ENCODE results near the gene ANKS6.

GRCh38 chr9:98786750-98787510 lies 9.4 kb downstream of the ANKS6 start:
- no peak for TF ChIP-seq POLR2A (IDR thresholded peaks at IDR 0.05)
- TF ChIP-seq, protein P1, sequence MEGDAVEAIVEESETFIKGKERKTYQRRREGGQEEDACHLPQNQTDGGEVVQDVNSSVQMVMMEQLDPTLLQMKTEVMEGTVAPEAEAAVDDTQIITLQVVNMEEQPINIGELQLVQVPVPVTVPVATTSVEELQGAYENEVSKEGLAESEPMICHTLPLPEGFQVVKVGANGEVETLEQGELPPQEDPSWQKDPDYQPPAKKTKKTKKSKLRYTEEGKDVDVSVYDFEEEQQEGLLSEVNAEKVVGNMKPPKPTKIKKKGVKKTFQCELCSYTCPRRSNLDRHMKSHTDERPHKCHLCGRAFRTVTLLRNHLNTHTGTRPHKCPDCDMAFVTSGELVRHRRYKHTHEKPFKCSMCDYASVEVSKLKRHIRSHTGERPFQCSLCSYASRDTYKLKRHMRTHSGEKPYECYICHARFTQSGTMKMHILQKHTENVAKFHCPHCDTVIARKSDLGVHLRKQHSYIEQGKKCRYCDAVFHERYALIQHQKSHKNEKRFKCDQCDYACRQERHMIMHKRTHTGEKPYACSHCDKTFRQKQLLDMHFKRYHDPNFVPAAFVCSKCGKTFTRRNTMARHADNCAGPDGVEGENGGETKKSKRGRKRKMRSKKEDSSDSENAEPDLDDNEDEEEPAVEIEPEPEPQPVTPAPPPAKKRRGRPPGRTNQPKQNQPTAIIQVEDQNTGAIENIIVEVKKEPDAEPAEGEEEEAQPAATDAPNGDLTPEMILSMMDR (IDR thresholded peaks at IDR 0.05): no peak
